ENCODE data around the gene SPSB4.

Gene SPSB4

DNA sequence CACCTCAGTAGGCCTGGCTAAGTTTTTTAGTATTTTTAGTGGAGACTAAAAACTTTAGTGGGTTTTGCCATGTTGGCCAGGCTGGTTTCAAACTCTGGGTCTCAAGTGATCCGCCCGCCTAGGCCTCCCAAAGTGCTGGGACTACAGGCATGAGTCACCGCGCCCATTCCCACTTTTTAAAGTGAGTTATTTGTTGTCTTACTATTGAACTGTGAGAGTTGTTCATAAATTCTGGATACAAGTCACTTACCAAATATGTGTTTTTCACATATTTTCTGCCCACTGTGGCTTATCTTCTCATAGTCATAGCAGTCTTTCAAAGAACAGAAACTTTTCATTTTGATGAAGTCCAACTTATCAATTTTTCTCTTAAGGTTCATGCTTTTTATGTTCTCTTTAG lies 29.9 kb upstream of the SPSB4 start:
- H3K27ac ChIP-seq (ENCODE audit: low read depth, low read length), result no peak overlapping the region
- H3K4me3 ChIP-seq (ENCODE audit: low read depth, low read length), result no peak overlapping the region
- no peaks in the 10 kb centered on the region for H3K4me1 ChIP-seq (ENCODE audit: control insufficient read depth, insufficient read depth, low read length)
- H3K9me3 ChIP-seq (ENCODE audit: control insufficient read depth, insufficient read depth, low read length), result no peaks in the 10 kb centered on the region
- no peak overlapping the region for H3K9ac ChIP-seq (ENCODE audit: low read depth, low read length)
- no peaks in the 10 kb centered on the region for H3K36me3 ChIP-seq (ENCODE audit: control insufficient read depth, insufficient read depth, low read length)
- no peaks in the 10 kb centered on the region for H3K27me3 ChIP-seq (ENCODE audit: control insufficient read depth, insufficient read depth, low read length)

DNA sequence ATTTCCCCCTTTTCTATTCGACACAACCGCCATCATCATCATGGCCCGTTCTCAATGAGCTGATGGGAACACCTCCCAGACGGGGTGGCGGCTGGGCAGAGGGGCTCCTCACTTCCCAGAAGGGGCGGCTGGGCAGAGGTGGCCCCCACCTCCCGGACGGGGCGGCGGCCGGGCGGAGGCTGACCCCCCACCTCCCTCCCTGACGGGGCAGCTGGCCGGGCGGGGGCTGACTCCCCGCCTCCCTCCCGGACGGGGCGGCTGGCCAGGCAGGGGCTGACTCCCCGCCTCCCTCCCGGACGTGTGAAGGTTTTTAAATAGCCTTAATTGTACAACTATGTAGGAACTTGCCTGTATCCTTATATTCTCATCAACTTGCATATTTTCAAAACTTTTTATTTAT lies 20.9 kb upstream of the SPSB4 start:
- no peaks in the 10 kb centered on the region for H3K27me3 ChIP-seq (ENCODE audit: control insufficient read depth, insufficient read depth, low read length)
- no peak overlapping the region for H3K9ac ChIP-seq (ENCODE audit: low read depth, low read length)
- H3K36me3 ChIP-seq (ENCODE audit: control insufficient read depth, insufficient read depth, low read length), result no peaks in the 10 kb centered on the region
- no peak overlapping the region for H3K4me3 ChIP-seq (ENCODE audit: low read depth, low read length)
- H3K4me1 ChIP-seq (ENCODE audit: control insufficient read depth, insufficient read depth, low read length), result no peaks in the 10 kb centered on the region
- H3K9me3 ChIP-seq (ENCODE audit: control insufficient read depth, insufficient read depth, low read length), result no peaks in the 10 kb centered on the region
- H3K27ac ChIP-seq (ENCODE audit: low read depth, low read length), result no peak overlapping the region

DNA sequence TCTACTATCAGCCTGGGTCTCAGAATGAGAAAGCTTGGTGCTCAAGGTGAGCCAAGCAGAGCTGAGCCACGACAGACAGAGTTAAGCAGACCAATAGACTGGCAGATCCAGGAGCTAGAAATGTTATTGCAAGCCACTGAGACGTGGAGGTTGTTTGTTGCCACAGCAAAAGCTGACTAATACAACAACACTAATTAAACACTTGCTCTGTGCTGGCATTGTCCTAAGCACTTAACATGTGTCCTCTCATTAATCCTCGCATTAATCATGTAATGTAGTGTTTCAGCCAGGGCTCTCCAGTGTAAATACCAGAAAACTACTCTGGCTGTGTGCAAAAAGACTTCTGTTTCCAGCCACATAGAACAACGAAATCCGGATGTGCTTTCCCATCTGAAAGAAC lies 11.6 kb upstream of the SPSB4 start:
- Histone ChIP-seq H3K36me3 (ENCODE audit: control insufficient read depth, insufficient read depth, low read length) (no peaks in the 10 kb centered on the region), H3K4me3 (ENCODE audit: low read depth, low read length) (no peak overlapping the region), H3K4me1 (ENCODE audit: control insufficient read depth, insufficient read depth, low read length) (no peaks in the 10 kb centered on the region; the same call in 1 of the 2 replicates), H3K9me3 (ENCODE audit: control insufficient read depth, insufficient read depth, low read length) (no peaks in the 10 kb centered on the region), H3K9ac (ENCODE audit: low read depth, low read length) (no peak overlapping the region), H3K27me3 (ENCODE audit: control insufficient read depth, insufficient read depth, low read length) (no peaks in the 10 kb centered on the region), H3K27ac (ENCODE audit: low read depth, low read length) (no peak overlapping the region)

DNA sequence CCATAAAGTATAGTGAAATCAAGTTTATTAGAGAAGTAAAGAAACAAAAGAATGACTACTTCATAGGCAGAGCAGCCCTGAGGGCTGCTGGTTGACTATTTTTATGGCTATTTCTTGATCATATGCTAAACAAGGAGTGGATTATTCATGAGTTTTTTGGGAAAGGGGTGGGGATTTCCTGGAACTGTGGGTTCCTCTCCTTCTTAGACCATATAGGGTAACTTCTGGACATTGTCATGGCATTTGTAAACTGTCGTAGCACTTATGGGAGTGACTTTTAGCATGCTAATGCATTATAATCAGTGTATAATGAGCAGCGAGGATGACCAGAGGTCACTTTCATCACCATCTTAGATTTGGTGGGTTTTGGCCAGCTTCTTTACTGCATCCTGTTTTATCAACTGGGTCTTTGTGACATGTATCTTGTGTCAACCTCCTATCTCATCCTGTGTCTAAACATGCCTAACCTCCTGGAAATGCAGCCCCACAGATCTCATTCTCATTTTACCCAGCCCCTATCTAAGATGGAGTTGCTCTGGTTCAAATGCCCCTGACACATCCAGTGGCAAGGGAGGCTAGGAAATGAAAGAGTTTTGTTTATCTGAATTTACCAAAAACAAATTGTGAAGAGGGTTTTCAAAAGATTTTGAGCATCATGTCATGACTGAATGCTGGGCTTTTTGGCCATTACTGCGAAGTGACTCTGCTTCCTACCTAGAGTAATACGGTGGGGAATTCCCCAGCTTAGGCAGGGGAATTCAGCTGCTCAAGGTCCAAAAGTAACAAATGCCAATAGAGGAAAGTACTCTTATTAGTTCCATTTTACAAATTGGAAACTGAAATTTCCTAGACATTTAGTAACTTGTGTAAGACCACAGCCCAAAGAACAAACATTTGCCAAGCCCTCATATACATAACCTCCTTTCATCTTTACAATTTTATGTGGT lies 6.2 kb upstream of the SPSB4 start:
- Histone ChIP-seq H3K9ac (ENCODE audit: low read depth, low read length) (no peak overlapping the region), H3K36me3 (ENCODE audit: control insufficient read depth, insufficient read depth, low read length) (no peaks in the 10 kb centered on the region), H3K9me3 (ENCODE audit: control insufficient read depth, insufficient read depth, low read length) (no peaks in the 10 kb centered on the region), H3K27me3 (ENCODE audit: control insufficient read depth, insufficient read depth, low read length) (peaks cover 24% of the 10 kb centered on the region), H3K27ac (ENCODE audit: low read depth, low read length) (no peak overlapping the region), H3K4me1 (ENCODE audit: control insufficient read depth, insufficient read depth, low read length) (peaks cover 10% of the 10 kb centered on the region), H3K4me3 (ENCODE audit: low read depth, low read length) (no peak overlapping the region)

DNA sequence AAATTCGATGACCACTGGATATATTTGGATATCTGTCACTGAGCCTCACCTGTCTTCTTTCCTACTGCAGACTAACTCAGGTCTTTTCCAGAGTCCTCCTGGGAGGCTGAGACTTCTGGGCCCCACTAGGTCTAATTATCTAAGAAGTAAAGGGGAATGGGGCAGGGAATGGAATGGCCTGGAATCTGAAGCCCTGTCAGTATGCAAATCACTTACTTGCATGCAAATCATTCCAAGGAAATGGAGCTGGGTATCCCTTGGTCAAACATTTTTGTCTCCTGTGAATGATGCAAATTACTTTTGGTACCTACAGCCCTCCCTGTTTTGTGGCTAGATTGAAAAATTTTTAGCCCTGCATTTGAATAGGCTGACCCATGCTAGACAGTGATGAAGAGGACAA lies 5.3 kb upstream of the SPSB4 start:
- no peaks in the 10 kb centered on the region for H3K36me3 ChIP-seq (ENCODE audit: control insufficient read depth, insufficient read depth, low read length)
- no peaks in the 10 kb centered on the region for H3K9me3 ChIP-seq (ENCODE audit: control insufficient read depth, insufficient read depth, low read length)
- peaks cover 33% of the 10 kb centered on the region for H3K27me3 ChIP-seq (ENCODE audit: control insufficient read depth, insufficient read depth, low read length)
- peaks cover 16% of the 10 kb centered on the region for H3K4me1 ChIP-seq (ENCODE audit: control insufficient read depth, insufficient read depth, low read length)
- no peak overlapping the region for H3K4me3 ChIP-seq (ENCODE audit: low read depth, low read length)
- H3K9ac ChIP-seq (ENCODE audit: low read depth, low read length), result no peak overlapping the region
- H3K27ac ChIP-seq (ENCODE audit: low read depth, low read length), result no peak overlapping the region

DNA sequence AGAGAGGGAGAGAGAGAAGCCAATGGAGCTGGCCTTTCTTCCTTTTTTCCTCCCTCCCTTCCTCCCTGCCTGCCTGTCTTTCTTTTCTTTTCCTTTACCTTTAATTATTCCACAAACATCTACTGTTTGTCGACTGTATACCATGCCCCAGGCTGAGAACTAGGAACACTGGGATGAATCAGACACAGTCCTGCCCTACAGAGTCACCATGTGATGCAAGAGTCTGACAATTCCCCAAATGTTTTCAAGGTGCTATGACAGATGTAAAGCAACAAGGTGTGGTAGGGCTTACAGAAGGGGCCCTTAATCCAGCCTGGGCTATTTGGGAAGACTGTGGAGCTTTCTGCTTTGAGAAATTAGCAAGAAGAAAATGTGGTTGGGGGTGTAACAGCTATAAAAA lies 4.0 kb upstream of the SPSB4 start:
- H3K9me3 ChIP-seq (ENCODE audit: control insufficient read depth, insufficient read depth, low read length), result no peaks in the 10 kb centered on the region
- H3K27ac ChIP-seq (ENCODE audit: low read depth, low read length), result no peak overlapping the region
- H3K9ac ChIP-seq (ENCODE audit: low read depth, low read length), result no peak overlapping the region
- peaks cover 16% of the 10 kb centered on the region for H3K4me1 ChIP-seq (ENCODE audit: control insufficient read depth, insufficient read depth, low read length)
- H3K27me3 ChIP-seq (ENCODE audit: control insufficient read depth, insufficient read depth, low read length), result peaks cover 37% of the 10 kb centered on the region
- H3K4me3 ChIP-seq (ENCODE audit: low read depth, low read length), result no peak overlapping the region
- no peaks in the 10 kb centered on the region for H3K36me3 ChIP-seq (ENCODE audit: control insufficient read depth, insufficient read depth, low read length)

DNA sequence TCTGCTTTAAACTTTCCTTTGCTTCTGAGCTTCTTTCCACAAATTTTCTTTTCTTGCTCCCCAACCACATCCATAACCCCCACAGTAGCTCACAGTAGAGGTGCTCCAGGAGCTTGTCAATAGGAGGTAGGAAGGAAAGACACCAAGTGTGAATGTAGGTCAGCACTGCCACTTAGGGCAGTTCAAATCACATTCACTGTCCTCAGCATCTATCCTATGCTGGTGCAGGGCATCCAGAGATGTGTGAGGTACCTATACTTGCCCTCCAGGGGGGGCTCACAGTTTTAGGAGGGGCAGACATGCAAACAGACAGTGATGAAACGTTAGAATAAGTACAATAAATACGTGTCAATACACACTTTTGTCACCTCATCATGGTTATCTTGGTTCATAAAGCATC lies 1.5 kb upstream of the SPSB4 start:
- Histone ChIP-seq H3K27ac (ENCODE audit: low read depth, low read length) (no peak overlapping the region), H3K4me1 (ENCODE audit: control insufficient read depth, insufficient read depth, low read length) (peaks cover 19% of the 10 kb centered on the region), H3K36me3 (ENCODE audit: control insufficient read depth, insufficient read depth, low read length) (no peaks in the 10 kb centered on the region), H3K27me3 (ENCODE audit: control insufficient read depth, insufficient read depth, low read length) (peaks cover 56% of the 10 kb centered on the region), H3K9ac (ENCODE audit: low read depth, low read length) (no peak overlapping the region), H3K4me3 (ENCODE audit: low read depth, low read length) (no peak overlapping the region), H3K9me3 (ENCODE audit: control insufficient read depth, insufficient read depth, low read length) (no peaks in the 10 kb centered on the region)

DNA sequence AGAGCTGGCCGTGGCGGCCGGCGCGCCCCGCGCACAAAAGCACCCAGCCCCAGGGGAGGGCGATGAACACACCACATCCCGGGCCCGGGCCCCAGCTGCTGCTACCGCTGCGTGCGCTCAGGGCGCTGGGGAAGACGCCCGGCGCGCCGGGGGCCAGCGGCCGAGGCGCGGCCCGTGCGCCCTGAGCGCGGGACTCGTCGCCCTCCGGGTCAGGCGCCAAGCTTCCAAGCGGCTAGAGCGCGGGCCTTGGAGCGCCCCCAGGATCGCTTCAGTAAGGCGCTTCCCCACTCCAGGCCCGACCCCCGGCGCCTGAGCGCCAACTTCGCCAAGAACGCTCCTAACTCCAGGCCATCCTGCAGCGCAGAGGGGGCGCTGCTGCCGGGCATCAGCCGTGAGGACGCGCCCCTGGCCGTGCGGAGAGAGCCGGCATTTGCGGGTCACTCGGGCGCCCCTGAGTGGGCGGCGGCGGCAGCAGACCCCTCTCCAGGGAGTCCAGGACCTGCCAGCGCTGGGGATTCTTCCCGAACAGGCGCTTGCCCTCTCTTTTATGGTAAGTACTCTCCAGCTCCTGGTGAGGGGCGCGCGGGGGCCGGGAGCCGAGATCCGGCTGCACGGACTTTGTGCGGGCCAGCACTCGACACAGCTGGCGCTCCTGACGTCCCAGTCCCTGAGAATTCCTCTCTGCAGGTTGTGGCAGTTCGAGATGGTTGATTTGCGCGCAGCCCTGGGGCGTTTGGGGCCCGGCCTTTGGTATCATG lies 475 bp downstream of the SPSB4 start:
- Histone ChIP-seq H3K9ac (ENCODE audit: low read depth, low read length) (peak overlapping the region; percentile 54; the same call in 1 of the 2 replicates), H3K4me3 (ENCODE audit: low read depth, low read length) (peak overlapping the region; percentile 90)

DNA sequence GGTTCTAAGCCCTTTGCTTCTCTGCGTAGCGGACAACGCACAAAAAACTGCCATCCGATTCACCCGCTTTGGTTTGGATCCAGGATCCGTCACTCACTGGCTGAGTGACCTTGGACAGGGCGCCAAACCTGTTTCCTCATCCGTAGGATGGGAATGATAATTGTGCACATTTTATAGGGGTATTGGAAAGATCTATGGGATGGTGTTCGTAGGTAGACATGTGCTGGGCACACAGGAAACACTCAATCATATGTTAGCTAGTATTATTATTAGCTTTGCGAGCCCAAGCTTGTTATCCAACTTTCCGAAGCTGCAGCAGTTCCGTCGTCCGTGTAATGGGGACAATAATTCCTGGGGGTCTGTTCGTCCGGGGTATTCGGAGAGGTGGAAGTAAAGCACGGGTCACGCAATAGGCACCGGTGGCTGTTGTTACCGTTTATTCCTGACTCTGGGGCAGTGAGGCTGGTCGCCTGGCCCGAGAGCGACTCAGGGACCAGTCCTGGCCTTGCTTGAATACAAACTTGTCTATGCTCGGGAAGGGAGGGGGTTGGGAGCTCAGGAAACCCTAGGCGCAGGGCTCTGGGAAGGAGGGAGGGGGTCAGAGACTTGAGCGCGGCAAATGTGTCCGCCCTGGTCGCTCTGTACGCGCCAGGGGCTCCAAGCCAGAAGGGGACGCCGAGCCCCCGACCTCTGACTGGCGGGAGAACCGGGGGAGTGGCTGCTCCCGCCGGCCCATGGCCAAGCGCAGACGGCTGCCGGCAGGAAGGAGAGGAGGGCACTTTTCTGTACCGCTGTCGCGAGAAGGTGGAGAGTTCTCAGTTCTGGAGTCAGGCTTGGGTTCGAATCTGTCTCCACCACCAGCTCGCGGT lies 1.3 kb downstream of the SPSB4 start:
- Histone ChIP-seq H3K27ac (ENCODE audit: low read depth, low read length) (no peak overlapping the region), H3K36me3 (ENCODE audit: control insufficient read depth, insufficient read depth, low read length) (no peaks in the 10 kb centered on the region), H3K9ac (ENCODE audit: low read depth, low read length) (peak overlapping the region; percentile 30), H3K9me3 (ENCODE audit: control insufficient read depth, insufficient read depth, low read length) (no peaks in the 10 kb centered on the region), H3K27me3 (ENCODE audit: control insufficient read depth, insufficient read depth, low read length) (peaks cover 54% of the 10 kb centered on the region), H3K4me1 (ENCODE audit: control insufficient read depth, insufficient read depth, low read length) (peaks cover 9% of the 10 kb centered on the region), H3K4me3 (ENCODE audit: low read depth, low read length) (peak overlapping the region; percentile 90)

More for the DNA sequence above, 475 bp downstream of the SPSB4 start:
- no peaks in the 10 kb centered on the region for H3K36me3 ChIP-seq (ENCODE audit: control insufficient read depth, insufficient read depth, low read length)
- peaks cover 9% of the 10 kb centered on the region for H3K4me1 ChIP-seq (ENCODE audit: control insufficient read depth, insufficient read depth, low read length)
- peaks cover 56% of the 10 kb centered on the region for H3K27me3 ChIP-seq (ENCODE audit: control insufficient read depth, insufficient read depth, low read length)
- peak overlapping the region; percentile 53 for H3K27ac ChIP-seq (ENCODE audit: low read depth, low read length)
- H3K9me3 ChIP-seq (ENCODE audit: control insufficient read depth, insufficient read depth, low read length), result no peaks in the 10 kb centered on the region

DNA sequence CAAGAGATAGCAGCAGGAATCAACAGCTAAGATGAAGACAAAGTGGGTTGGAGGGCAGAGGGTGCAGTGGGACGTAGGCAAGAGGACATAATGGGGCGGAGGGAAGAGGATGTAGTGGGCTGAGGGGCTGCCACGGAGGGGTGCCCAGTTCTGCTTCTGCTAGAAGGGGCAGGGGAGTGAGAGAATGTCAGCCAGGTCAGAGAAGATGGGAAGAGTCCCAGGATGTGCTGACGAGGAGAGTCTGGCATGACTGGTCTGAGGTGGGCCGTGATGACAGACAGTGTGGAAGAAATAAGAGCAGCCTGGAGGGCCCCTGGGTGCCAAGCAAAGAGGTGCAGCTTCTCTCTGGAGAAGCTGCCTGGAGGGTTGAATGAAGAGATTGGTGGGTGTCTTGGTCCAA lies 4.0 kb downstream of the SPSB4 start:
- no peak overlapping the region for H3K4me3 ChIP-seq (ENCODE audit: low read depth, low read length)
- H3K9ac ChIP-seq (ENCODE audit: low read depth, low read length), result no peak overlapping the region
- H3K9me3 ChIP-seq (ENCODE audit: control insufficient read depth, insufficient read depth, low read length), result no peaks in the 10 kb centered on the region
- no peaks in the 10 kb centered on the region for H3K36me3 ChIP-seq (ENCODE audit: control insufficient read depth, insufficient read depth, low read length)
- H3K27ac ChIP-seq (ENCODE audit: low read depth, low read length), result no peak overlapping the region
- H3K27me3 ChIP-seq (ENCODE audit: control insufficient read depth, insufficient read depth, low read length), result peaks cover 30% of the 10 kb centered on the region
- H3K4me1 ChIP-seq (ENCODE audit: control insufficient read depth, insufficient read depth, low read length), result peaks cover 9% of the 10 kb centered on the region

Measured in HUES48 (cell line).